Hepatocyte (in vitro differentiated cells): Measurements from ENCODE around the gene KIRREL3. TPM values are rescaled to one million over a fixed set of nuclear protein-coding genes. Genes with fewer than 3 reads are reported as not detected.

Source experiments
- DNase-seq: peaks from one replicate; pipeline ENCODE4 v3.0.0-alpha.2; 2016; ENCODE audit warnings: low spot score
- H2AFZ ChIP-seq: fragments of 200-600 bp; sonication (generic); 2 replicates; pipeline ENCODE4 v1.6.0; 2016; ENCODE audit warnings: antibody characterized with exemption, mild to moderate bottlenecking
- H3K27ac ChIP-seq: fragments of 200-600 bp; sonication (generic); 2 replicates; pipeline ENCODE4 v1.5.1; 2016; ENCODE audit warnings: mild to moderate bottlenecking
- H3K27me3 ChIP-seq: fragments of 200-600 bp; sonication (generic); 2 replicates; pipeline ENCODE4 v1.6.1; 2016
- H3K36me3 ChIP-seq: fragments of 200-600 bp; sonication (generic); replicated peaks from 2 replicates; pipeline ENCODE4 v1.5.1; 2016; ENCODE audit warnings: low read depth; ENCODE audit not compliant: insufficient read depth
- H3K4me1 ChIP-seq: fragments of 200-600 bp; sonication (generic); 2 replicates; pipeline ENCODE4 v1.5.1; 2016; ENCODE audit warnings: mild to moderate bottlenecking, moderate library complexity; ENCODE audit not compliant: insufficient read depth
- H3K4me2 ChIP-seq: fragments of 200-600 bp; sonication (generic); 2 replicates; pipeline ENCODE4 v1.6.0; 2016
- H3K4me3 ChIP-seq: fragments of 200-600 bp; sonication (generic); 2 replicates; pipeline ENCODE4 v1.5.1; 2016; ENCODE audit warnings: mild to moderate bottlenecking
- H3K79me2 ChIP-seq: fragments of 200-600 bp; sonication (generic); 2 replicates; pipeline ENCODE4 v1.6.0; 2017; ENCODE audit warnings: mild to moderate bottlenecking
- H3K9me2 ChIP-seq: fragments of 200-600 bp; sonication (generic); replicated peaks from 2 replicates; pipeline ENCODE4 v1.6.0; 2017; ENCODE audit warnings: mild to moderate bottlenecking; ENCODE audit not compliant: insufficient read depth
- H3K9me3 ChIP-seq: fragments of 200-600 bp; sonication (generic); 2 replicates; pipeline ENCODE4 v1.5.1; 2016; ENCODE audit warnings: low read depth, mild to moderate bottlenecking
- H4K20me1 ChIP-seq: fragments of 200-600 bp; sonication (generic); 2 replicates; pipeline ENCODE4 v1.6.0; 2016; ENCODE audit warnings: mild to moderate bottlenecking; ENCODE audit not compliant: insufficient read depth, poor library complexity, severe bottlenecking
- EZH2 ChIP-seq: fragments of 200-600 bp; sonication (generic); IDR thresholded peaks from 2 replicates; pipeline ENCODE4 v1.6.1; 2016; ENCODE audit warnings: antibody characterized with exemption, mild to moderate bottlenecking, borderline replicate concordance
- EZH2phosphoT487 ChIP-seq: fragments of 200-600 bp; sonication (generic); IDR thresholded peaks from one replicate; pipeline ENCODE4 v1.6.1; 2018; ENCODE audit warnings: antibody characterized with exemption, mild to moderate bottlenecking, low read depth, moderate library complexity; ENCODE audit not compliant: unreplicated experiment, severe bottlenecking
- WGBS: methylation state at CpG from one replicate; pipeline ENCODE4 v1.1.6; 2016; ENCODE audit warnings: low lambda C conversion rate; ENCODE audit errors: missing lambda C conversion rate; 5-methylcytosine and 5-hydroxymethylcytosine counted together
- polyA plus RNA-seq: library from polyadenylated mRNA; unstranded; fragments of >200 nt; fragmentation: Nextera tagmentation; extraction: Ambion mirVana; gene quantifications from 2 replicates; pipeline ENCODE4 v1.2.1, GENCODE V29; 2016
- total RNA-seq: library from RNA; depleted of rRNA; stranded (reverse); fragments of >200 nt; gene quantifications from 2 replicates; pipeline ENCODE4 v1.2.3, GENCODE V29; 2014
- TF ChIP-seq, protein P1 (sequence below): fragments of 200-600 bp; sonication (generic); IDR thresholded peaks from 2 replicates; pipeline ENCODE4 v1.5.1; 2016; ENCODE audit warnings: antibody characterized with exemption, mild to moderate bottlenecking; ENCODE audit not compliant: poor library complexity

The KIRREL3 gene
- total and polyA plus RNA-seq, 2 experiments from 2014 or later, result 0.33 to 0.86 TPM

DNA sequence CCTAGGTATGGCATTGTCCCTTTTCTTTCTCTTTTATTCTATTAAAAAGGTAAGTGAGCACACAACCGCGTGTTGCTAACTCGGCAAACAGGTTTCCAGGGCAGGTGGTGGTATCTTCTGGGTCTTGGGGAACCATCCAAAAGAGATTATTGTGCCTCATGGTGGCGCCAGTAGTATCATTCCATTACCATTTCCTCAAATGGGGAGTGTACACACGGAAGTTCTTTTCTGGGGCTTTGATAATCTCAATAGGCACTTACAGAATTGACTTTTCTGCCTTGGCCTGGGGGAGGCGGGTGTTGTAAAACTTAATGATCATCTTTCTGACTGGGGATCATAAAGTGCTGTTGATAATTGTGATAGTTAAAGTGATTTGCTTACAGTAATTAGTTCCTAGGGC is 234.1 kb downstream of the KIRREL3 start:
- H3K27me3 ChIP-seq, result peaks cover 11% of the 10 kb centered on the region
- no peaks in the 10 kb centered on the region for H3K79me2 ChIP-seq
- H2AFZ ChIP-seq, result no peak overlapping the region
- DNase-seq, result peak; percentile 17
- no peaks in the 10 kb centered on the region for H4K20me1 ChIP-seq
- no peak overlapping the region for H3K27ac ChIP-seq
- no peak overlapping the region for H3K4me2 ChIP-seq
- H3K4me1 ChIP-seq, result no peaks in the 10 kb centered on the region
- H3K9me3 ChIP-seq, result no peaks in the 10 kb centered on the region
- TF ChIP-seq EZH2, result no peak
- TF ChIP-seq, protein P1, sequence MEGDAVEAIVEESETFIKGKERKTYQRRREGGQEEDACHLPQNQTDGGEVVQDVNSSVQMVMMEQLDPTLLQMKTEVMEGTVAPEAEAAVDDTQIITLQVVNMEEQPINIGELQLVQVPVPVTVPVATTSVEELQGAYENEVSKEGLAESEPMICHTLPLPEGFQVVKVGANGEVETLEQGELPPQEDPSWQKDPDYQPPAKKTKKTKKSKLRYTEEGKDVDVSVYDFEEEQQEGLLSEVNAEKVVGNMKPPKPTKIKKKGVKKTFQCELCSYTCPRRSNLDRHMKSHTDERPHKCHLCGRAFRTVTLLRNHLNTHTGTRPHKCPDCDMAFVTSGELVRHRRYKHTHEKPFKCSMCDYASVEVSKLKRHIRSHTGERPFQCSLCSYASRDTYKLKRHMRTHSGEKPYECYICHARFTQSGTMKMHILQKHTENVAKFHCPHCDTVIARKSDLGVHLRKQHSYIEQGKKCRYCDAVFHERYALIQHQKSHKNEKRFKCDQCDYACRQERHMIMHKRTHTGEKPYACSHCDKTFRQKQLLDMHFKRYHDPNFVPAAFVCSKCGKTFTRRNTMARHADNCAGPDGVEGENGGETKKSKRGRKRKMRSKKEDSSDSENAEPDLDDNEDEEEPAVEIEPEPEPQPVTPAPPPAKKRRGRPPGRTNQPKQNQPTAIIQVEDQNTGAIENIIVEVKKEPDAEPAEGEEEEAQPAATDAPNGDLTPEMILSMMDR, result no peak
- no peaks in the 10 kb centered on the region for H3K9me2 ChIP-seq
- H3K36me3 ChIP-seq, result no peaks in the 10 kb centered on the region
- H3K4me3 ChIP-seq, result no peak overlapping the region
- WGBS, result 47% methylated on average over 6 of the region's 6 CpGs

DNA sequence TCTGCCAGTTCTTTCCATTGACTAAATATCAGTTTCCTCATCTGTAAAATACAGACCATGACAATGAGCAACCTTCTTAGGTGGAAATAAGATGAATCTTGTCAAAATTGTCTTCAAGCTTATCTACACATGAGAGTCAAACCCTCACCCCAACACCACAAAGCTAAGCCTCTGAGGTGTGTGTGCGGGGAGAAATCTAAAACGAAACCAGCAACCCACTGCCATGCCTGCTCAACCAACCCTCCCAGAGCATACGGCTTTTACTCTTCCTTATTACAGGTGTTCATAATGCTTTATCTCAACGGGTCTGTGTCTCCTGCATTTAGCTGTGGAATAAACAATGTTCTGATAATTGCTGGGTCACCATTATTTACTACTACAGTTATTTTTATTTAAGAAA is 235.4 kb downstream of the KIRREL3 start:
- H3K9me3 ChIP-seq, result no peaks in the 10 kb centered on the region
- TF ChIP-seq EZH2phosphoT487 (no peak), EZH2 (no peak)
- TF ChIP-seq, protein P1, result no peak
- no peaks in the 10 kb centered on the region for H3K36me3 ChIP-seq
- H3K9me2 ChIP-seq, result no peaks in the 10 kb centered on the region
- no peaks in the 10 kb centered on the region for H3K79me2 ChIP-seq
- H3K27me3 ChIP-seq, result peaks cover 14% of the 10 kb centered on the region
- WGBS, result 90% methylated on average over 4 of the region's 4 CpGs
- H3K27ac ChIP-seq, result no peak overlapping the region
- no peaks in the 10 kb centered on the region for H4K20me1 ChIP-seq
- no peak overlapping the region for H3K4me3 ChIP-seq
- no peaks in the 10 kb centered on the region for H3K4me1 ChIP-seq
- no peak overlapping the region for H2AFZ ChIP-seq
- no peak overlapping the region for H3K4me2 ChIP-seq
- no peak for DNase-seq

DNA sequence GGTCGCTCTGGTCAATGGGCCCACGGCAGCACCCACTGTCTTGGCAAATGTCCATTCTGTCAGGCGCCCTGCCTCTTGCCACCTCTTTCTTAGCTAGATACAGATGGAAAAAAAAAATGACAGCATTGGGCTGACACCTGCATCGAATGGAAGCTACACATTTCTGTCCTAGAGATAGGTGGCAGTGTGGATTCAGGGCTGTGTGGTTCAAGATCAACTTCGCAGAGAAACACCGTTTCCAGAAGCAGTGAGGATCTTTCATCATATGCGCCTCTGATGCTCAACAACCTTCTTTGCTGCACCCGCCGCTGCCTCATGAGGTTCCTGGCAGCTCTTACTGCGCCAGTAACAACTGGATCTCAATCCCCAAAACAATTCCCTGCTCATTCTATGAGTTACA is 236.3 kb downstream of the KIRREL3 start:
- H3K79me2 ChIP-seq, result no peaks in the 10 kb centered on the region
- H3K4me1 ChIP-seq, result no peaks in the 10 kb centered on the region
- no peaks in the 10 kb centered on the region for H3K9me3 ChIP-seq
- DNase-seq, result no peak
- no peaks in the 10 kb centered on the region for H3K9me2 ChIP-seq
- H3K4me2 ChIP-seq, result no peak overlapping the region
- H3K36me3 ChIP-seq, result no peaks in the 10 kb centered on the region
- TF ChIP-seq EZH2phosphoT487, result no peak
- TF ChIP-seq, protein P1, result peak; percentile 12
- H3K27ac ChIP-seq, result no peak overlapping the region
- no peaks in the 10 kb centered on the region for H4K20me1 ChIP-seq
- H2AFZ ChIP-seq, result no peak overlapping the region
- no peak overlapping the region for H3K4me3 ChIP-seq
- WGBS, result 78% methylated on average over 10 of the region's 10 CpGs
- H3K27me3 ChIP-seq, result peaks cover 11% of the 10 kb centered on the region

DNA sequence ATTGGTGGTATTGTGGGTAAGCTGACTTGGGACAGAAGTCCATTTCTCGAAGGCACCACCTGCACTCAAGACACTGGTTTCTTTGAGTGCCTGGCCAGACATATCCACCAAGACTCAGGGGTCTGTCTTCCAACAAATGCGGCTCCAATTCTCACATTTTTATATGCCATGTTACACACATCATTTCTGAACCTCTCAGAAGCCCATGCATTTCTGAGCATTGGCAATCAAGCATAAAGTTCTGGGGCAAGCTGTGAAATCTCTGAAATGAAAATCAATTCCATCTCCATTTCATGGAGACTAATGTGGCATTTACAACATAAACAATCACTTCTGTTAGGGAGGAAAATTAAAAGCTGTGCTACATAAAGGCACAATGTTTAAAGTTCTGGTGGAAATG is 243.7 kb downstream of the KIRREL3 start:
- WGBS, result 84% methylated on average over 2 of the region's 2 CpGs

More for the DNA sequence above, 243.7 kb downstream of the KIRREL3 start:
- H3K27me3 ChIP-seq, result peaks cover 35% of the 10 kb centered on the region
- TF ChIP-seq, protein P1, result no peak
- TF ChIP-seq EZH2phosphoT487 (no peak), EZH2 (no peak)
- no peaks in the 10 kb centered on the region for H4K20me1 ChIP-seq
- H3K36me3 ChIP-seq, result no peaks in the 10 kb centered on the region
- no peak for DNase-seq
- peaks cover 6% of the 10 kb centered on the region for H3K4me1 ChIP-seq
- no peaks in the 10 kb centered on the region for H3K9me3 ChIP-seq
- H3K79me2 ChIP-seq, result no peaks in the 10 kb centered on the region
- no peak overlapping the region for H3K4me2 ChIP-seq
- no peak overlapping the region for H2AFZ ChIP-seq
- no peak overlapping the region for H3K4me3 ChIP-seq
- H3K27ac ChIP-seq, result no peak overlapping the region
- no peaks in the 10 kb centered on the region for H3K9me2 ChIP-seq
